Common myeloid progenitor, CD34-positive (primary cell): ENCODE measurements around the gene CACNB3.
A peak's percentile ranks its signal among the peaks of the same experiment; 100 is the strongest.

ENCODE experiments used
- CTCF ChIA-PET: fragments of 350-600 bp; sonication (Branson Sonifier 250); formaldehyde crosslinking; loops from one replicate; lab custom pipeline; 2021; ENCODE audit warnings: antibody characterized with exemption; lab: Charles Lee
- POLR2A ChIA-PET: fragments of 350-600 bp; sonication (Branson Sonifier 250); formaldehyde crosslinking; loops from one replicate; lab custom pipeline; 2021; ENCODE audit warnings: antibody characterized with exemption; lab: Charles Lee
- DNase-seq, 3 donors: peaks; one replicate each; pipeline versions ENCODE4 v3.0.0 to v3.0.0-alpha.2; 2013
- H3K27ac ChIP-seq, 2 experiments: 1 replicate in 1 of 2; 2 replicates in 1 of 2; pipeline ENCODE4 v1.7.0; 2013; ENCODE audit warnings: inconsistent platforms in 2 of 2, low read length in 2 of 2, mild to moderate bottlenecking in 2 of 2, low read depth in 1 of 2, moderate library complexity in 1 of 2; ENCODE audit not compliant: severe bottlenecking in 2 of 2, insufficient read depth in 1 of 2, poor library complexity in 1 of 2
- H3K27me3 ChIP-seq, 5 experiments: replicated peaks in 2 of 5; 1 replicate in 3 of 5; 2 replicates in 2 of 5; pipeline versions ENCODE4 v1.6.1 to v1.7.0; 2013; ENCODE audit warnings: low read length in 4 of 5, mild to moderate bottlenecking in 2 of 5, moderate library complexity in 2 of 5, inconsistent platforms in 1 of 5; ENCODE audit not compliant: insufficient read depth in 5 of 5, control insufficient read depth in 4 of 5
- H3K36me3 ChIP-seq, 4 experiments: 1 replicate in 2 of 4; 2 replicates in 2 of 4; pipeline versions ENCODE4 v1.6.1 to v1.7.0; 2013; ENCODE audit warnings: low read length in 3 of 4, control low read depth in 1 of 4, mild to moderate bottlenecking in 1 of 4; ENCODE audit not compliant: control insufficient read depth in 4 of 4, insufficient read depth in 4 of 4
- H3K4me1 ChIP-seq, 4 experiments: 1 replicate in 3 of 4; 2 replicates in 1 of 4; pipeline versions ENCODE4 v1.6.1 to v1.7.1; 2013; ENCODE audit warnings: low read length in 3 of 4, mild to moderate bottlenecking in 3 of 4, control low read depth in 1 of 4, inconsistent platforms in 1 of 4, moderate library complexity in 1 of 4; ENCODE audit not compliant: control insufficient read depth in 4 of 4, insufficient read depth in 4 of 4; ENCODE audit errors: control extremely low read depth in 1 of 4
- H3K4me3 ChIP-seq, 7 experiments: 1 replicate in 4 of 7; 2 replicates in 3 of 7; pipeline versions ENCODE4 v1.5.1 to v1.7.0; 2013; ENCODE audit warnings: mild to moderate bottlenecking in 7 of 7, low read length in 6 of 7, moderate library complexity in 6 of 7, inconsistent platforms in 2 of 7, low read depth in 2 of 7, control low read depth in 1 of 7; ENCODE audit not compliant: insufficient read depth in 4 of 7, control insufficient read depth in 1 of 7; ENCODE audit errors: extremely low read depth in 1 of 7
- H3K9me3 ChIP-seq, 5 experiments: 1 replicate in 4 of 5; 2 replicates in 1 of 5; pipeline versions ENCODE4 v1.6.1 to v1.7.1; 2013; ENCODE audit warnings: low read length in 4 of 5, mild to moderate bottlenecking in 2 of 5, inconsistent platforms in 1 of 5, low read depth in 1 of 5, moderate library complexity in 1 of 5; ENCODE audit not compliant: control insufficient read depth in 4 of 5, insufficient read depth in 2 of 5; ENCODE audit errors: control extremely low read depth in 1 of 5
- WGBS: methylation state at CpG from one replicate; pipeline ENCODE4 v1.1.5; 2013; ENCODE audit not compliant: insufficient coverage; 5-methylcytosine and 5-hydroxymethylcytosine counted together

Gene CACNB3

DNA sequence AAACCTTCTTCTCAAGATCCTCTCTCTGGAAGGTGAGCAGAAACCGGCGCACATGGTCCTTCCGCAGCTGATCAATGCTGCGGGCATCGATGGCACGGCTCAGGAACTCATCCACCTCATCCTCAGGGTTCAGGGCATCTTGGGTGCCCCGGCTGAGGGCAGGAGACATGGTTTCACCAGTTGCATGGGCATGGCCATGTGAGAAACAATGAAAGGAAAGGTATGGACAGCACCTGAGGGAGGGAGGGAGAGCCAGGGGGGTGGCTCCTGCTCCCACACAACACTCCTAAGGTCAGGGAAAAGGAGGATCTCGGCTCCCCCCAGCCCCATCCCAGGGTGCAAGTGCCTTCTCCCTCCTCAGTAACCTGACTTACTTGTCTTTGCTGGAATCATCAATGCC, 43.0 kb upstream of the CACNB3 start:
- ChIA-PET POLR2A (no interaction called here), CTCF (interaction anchor here (1.2 to 15.0 kb wide), 3 partner anchors 10 to 22 kb away, joined by 3 to 119 read pairs (median 3); partner anchors contain the start of gene ADCY6)
- Histone ChIP-seq H3K27me3 (no peaks in the 10 kb centered on the region), H3K27ac (no peak overlapping the region), H3K36me3 (peaks cover 0 to 76% (median 31%) of the 10 kb centered on the region in 4 experiments), H3K4me3 (no peak overlapping the region), H3K4me1 (peaks cover 0 to 13% (median 12%) of the 10 kb centered on the region in 4 experiments), H3K9me3 (no peaks in the 10 kb centered on the region)
- WGBS, result 97% methylated on average over 6 of the region's 8 CpGs
- no peak for DNase-seq

DNA sequence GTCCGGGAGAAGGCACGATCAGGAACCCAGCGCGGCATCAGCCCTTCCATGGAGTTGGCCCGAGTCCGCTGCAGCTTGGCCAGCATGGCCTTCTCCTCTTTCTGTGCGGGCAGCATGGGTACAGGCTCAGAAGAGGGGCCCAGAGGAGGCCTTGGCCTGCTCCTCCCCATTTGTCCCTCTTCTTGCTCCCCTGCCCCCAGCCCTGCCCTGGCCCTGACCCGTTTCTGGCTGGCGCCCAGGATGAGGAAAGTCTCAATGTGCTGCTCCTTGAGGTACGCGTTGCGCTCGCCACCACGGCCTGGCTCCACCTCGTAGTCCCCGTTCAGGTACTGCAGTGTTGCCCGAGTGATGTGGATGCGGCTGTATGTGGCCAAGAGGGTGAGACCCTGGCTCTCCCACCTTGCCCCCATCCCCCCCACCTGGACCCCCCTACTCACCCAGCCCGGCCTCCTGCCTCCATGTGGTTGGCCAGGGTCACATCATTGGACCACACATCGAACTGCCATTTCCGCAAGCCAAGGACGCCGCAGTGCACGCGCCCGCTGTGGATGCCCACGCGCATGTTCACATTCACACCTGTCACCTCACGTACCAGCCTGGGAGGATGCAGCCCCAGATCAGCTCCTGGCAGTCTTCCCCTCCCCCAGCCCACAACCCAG, 42.2 kb upstream of the CACNB3 start:
- Histone ChIP-seq H3K4me1 (peaks cover 0 to 21% (median 20%) of the 10 kb centered on the region in 4 experiments), H3K9me3 (no peaks in the 10 kb centered on the region), H3K27ac (no peak overlapping the region), H3K4me3 (no peak overlapping the region), H3K36me3 (peaks cover 0 to 69% (median 27%) of the 10 kb centered on the region in 4 experiments), H3K27me3 (no peaks in the 10 kb centered on the region)
- POLR2A ChIA-PET, result no interaction called here
- no peak for DNase-seq
- 96% methylated on average over 22 of the region's 29 CpGs for WGBS
- CTCF ChIA-PET, result interaction anchor here (1.2 to 15.0 kb wide), 2 partner anchors 10 to 17 kb away, joined by 3 to 119 read pairs; partner anchors contain the start of gene ADCY6

DNA sequence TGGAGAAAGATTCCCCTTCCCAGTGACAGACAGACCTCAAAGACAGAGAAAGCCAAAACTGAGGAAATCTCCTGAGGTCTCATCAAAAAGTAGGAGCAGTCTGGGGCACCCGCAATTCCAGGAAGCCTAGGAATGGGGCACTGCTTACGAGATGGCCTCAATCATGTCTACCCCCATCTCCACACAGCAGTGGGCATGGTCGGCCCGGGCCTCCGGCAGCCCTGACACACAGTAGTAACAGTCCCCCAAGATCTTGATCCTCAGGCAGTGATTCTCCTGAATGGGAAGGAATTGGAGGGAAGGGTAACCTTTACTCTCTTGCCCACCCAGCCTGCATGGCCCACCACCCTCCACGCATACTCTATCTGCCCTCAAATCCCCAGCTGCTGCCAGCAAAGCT, 41.3 kb upstream of the CACNB3 start:
- POLR2A ChIA-PET, result no interaction called here

DNA sequence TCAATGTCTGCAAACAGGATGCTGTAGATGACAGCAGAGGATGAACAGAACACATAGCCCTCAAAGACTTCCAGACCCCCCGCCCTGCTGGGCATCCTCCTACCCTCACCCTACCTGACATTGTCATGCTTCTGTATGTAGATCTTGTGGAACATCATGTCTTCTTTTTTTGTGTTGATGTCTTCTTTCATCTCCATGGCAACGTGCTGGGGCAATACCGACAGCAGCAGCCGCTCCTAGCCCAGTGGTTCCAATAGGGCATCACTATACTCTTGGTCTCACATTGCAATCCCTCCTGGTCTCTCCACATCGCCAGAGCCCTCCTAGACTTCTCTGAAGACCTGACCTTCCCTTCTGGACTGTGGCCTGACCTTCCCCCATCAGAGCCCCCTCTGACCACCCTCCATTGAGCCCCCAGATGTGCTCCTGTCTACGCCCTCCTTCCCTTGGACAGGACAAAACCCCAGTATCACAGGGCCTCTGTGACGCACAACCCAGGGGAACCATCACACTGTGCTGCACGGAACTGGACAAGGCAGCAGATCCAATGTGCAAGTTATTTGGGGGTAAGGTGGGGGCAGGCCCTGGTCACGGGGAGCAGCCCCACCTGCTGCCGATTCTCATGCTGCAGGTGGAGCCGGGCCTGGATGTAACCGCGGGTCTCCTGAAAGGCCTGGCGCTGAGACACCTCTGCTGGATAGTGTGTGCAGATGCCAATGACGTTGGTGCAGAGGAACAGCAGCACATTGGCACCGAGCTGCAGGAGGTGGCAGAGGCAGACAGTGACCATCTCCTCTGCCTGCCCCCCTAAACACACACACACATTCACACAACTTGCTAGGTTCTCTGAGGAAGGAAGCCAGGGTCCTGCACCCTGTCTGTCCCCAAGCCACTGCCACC, 40.5 kb upstream of the CACNB3 start:
- Histone ChIP-seq H3K9me3 (no peaks in the 10 kb centered on the region), H3K36me3 (peaks cover 0 to 59% (median 18%) of the 10 kb centered on the region in 4 experiments), H3K27ac (no peak overlapping the region), H3K4me3 (no peak overlapping the region), H3K4me1 (peaks cover 0 to 28% (median 25%) of the 10 kb centered on the region in 4 experiments), H3K27me3 (no peaks in the 10 kb centered on the region)
- no peak for DNase-seq
- ChIA-PET CTCF (interaction anchor here (0.8 to 15.0 kb wide), 4 partner anchors 15 to 35 kb away, joined by 3 to 119 read pairs (median 12); partner anchors contain the start of gene ADCY6), POLR2A (no interaction called here)
- 94% methylated on average over 13 of the region's 16 CpGs for WGBS

More for the DNA sequence above, 41.3 kb upstream of the CACNB3 start:
- Histone ChIP-seq H3K27me3 (no peaks in the 10 kb centered on the region), H3K4me3 (no peak overlapping the region), H3K36me3 (peaks cover 0 to 61% (median 21%) of the 10 kb centered on the region in 4 experiments), H3K27ac (no peak overlapping the region), H3K9me3 (no peaks in the 10 kb centered on the region), H3K4me1 (peaks cover 0 to 28% (median 25%) of the 10 kb centered on the region in 4 experiments)
- CTCF ChIA-PET, result interaction anchor here (1.2 to 15.0 kb wide), 2 partner anchors 16 to 18 kb away, joined by 3 to 119 read pairs; partner anchors contain the start of gene ADCY6
- DNase-seq, result no peak
- WGBS, result 97% methylated on average over 3 of the region's 6 CpGs

DNA sequence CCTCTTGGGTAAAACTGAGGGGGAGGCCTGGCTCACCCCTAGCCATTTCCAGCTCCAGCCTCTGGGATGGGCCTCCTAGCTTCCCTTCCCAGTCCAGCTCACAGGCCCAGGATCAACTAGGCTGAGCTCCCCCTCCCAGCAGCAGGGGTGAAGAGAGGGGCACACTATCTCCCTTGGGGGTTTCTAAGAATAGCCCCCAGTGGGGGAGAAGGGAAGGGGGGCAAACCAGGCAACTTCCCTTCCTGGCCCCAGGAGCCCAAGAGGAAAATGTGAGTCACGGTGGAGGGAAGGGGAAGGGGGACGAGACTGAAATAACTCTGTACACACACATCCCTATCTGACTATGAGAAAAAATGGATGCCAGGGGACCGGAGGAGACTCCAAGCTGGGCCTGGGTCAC, 38.4 kb upstream of the CACNB3 start:
- Histone ChIP-seq H3K36me3 (peaks cover 0 to 42% (median 10%) of the 10 kb centered on the region in 4 experiments), H3K4me3 (peak overlapping the region in 4 of 7 experiments; percentile 16 to 46 (median 33)), H3K4me1 (peaks cover 0 to 28% (median 25%) of the 10 kb centered on the region in 4 experiments), H3K9me3 (no peaks in the 10 kb centered on the region), H3K27me3 (no peaks in the 10 kb centered on the region), H3K27ac (peak overlapping the region in 1 of 2 experiments; percentile 32)
- no CpG with 5 or more reads among the region's 3 CpGs for WGBS
- CTCF ChIA-PET, result interaction anchor here (0.9 to 15.0 kb wide), 10 partner anchors 11 to 107 kb away, joined by 3 to 119 read pairs (median 4); partner anchors contain the start of gene ADCY6
- POLR2A ChIA-PET, result no interaction called here
- peak; percentile 44 to 71 (median 68) for DNase-seq

DNA sequence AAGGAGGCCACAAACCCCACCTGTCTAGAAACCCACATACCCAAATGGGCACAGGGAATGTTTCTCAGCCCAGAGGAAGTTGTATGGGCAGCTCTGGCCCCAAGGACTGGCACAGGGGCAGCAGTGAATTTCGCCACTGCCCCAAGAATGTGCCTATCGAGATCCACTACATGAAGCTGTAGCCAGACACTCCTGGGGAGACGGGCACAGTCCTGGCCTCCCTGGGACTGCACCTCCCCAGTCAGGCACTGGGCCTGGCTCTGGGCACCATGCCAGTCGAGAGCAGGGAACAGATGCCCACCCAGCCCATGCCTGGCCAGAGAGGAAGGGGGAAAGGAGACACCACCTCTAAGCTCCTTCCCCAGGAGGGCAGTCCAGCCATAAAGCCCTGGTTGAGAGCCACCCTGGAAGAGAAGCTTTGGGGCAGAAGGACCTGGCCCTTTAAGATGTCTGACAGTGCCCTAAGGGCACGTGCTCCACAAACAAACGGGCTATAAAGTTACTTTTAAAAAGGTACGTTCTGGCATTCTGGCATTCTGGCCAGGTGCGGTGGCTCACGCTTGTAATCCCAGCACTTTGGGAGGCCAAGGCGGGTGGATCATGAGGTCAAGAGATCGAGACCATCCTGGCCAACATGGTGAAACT, 37.8 kb upstream of the CACNB3 start:
- 87% methylated on average over 9 of the region's 11 CpGs for WGBS
- DNase-seq, result no peak
- ChIA-PET POLR2A (no interaction called here), CTCF (interaction anchor here (1.2 to 15.0 kb wide), 9 partner anchors 11 to 108 kb away, joined by 3 to 119 read pairs (median 4); partner anchors contain the start of gene ADCY6)
- Histone ChIP-seq H3K9me3 (no peaks in the 10 kb centered on the region), H3K27me3 (no peaks in the 10 kb centered on the region), H3K36me3 (peaks cover 0 to 36% (median 10%) of the 10 kb centered on the region in 4 experiments), H3K4me1 (peaks cover 0 to 28% (median 25%) of the 10 kb centered on the region in 4 experiments), H3K27ac (no peak overlapping the region), H3K4me3 (peak overlapping the region in 3 of 7 experiments; percentile 30 to 46 (median 36))
